ENCODE measurements around the gene TJP2. TPM values are rescaled to one million over a fixed set of nuclear protein-coding genes. Genes with fewer than 3 reads are reported as not detected.

TJP2 gene
- total RNA-seq, 1 donor from 2014 or later, result 39.6 TPM

GRCh38 chr9:69322256-69322655, 148.2 kb downstream of the TJP2 start:
- FAIRE-seq, result no peak
- Mint-ChIP-seq H3K36me3 (ENCODE audit: low read depth, unreplicated experiment) (no peaks in the 10 kb centered on the region), H3K9me3 (ENCODE audit: unreplicated experiment) (no peaks in the 10 kb centered on the region), H3K27me3 (ENCODE audit: low read depth, unreplicated experiment) (peaks cover 30% of the 10 kb centered on the region), H3K4me3 (ENCODE audit: unreplicated experiment) (no peak overlapping the region), H3K4me1 (ENCODE audit: low read depth, unreplicated experiment) (no peaks in the 10 kb centered on the region), H3K27ac (ENCODE audit: unreplicated experiment) (no peak overlapping the region)
- Histone ChIP-seq H4K20me1 (ENCODE audit: insufficient read depth, low read length) (no peaks in the 10 kb centered on the region), H3K4me1 (ENCODE audit: insufficient read depth, low read length) (peaks cover 7% of the 10 kb centered on the region), H2AFZ (ENCODE audit: low read depth, low read length) (no peak overlapping the region), H3K27me3 (ENCODE audit: insufficient read depth, low read length) (peaks cover 40% of the 10 kb centered on the region), H3K4me2 (ENCODE audit: low read length) (no peak overlapping the region), H3K9me3 (ENCODE audit: insufficient read depth, low read depth, low read length) (no peaks in the 10 kb centered on the region), H3K79me2 (ENCODE audit: insufficient read depth, low read length) (no peaks in the 10 kb centered on the region), H3K27ac (ENCODE audit: low read depth, low read length) (no peak overlapping the region), H3K9ac (ENCODE audit: low read length) (no peak overlapping the region), H3K4me3 (ENCODE audit: insufficient read depth, low read depth, low read length) (no peak overlapping the region), H3K36me3 (ENCODE audit: insufficient read depth, low read length) (no peaks in the 10 kb centered on the region)
- TF ChIP-seq EZH2 (IDR thresholded peaks at IDR 0.05; ENCODE audit: insufficient read depth, low read length) (no peak), CTCF (IDR thresholded peaks at IDR 0.05; ENCODE audit: insufficient read depth, low read depth, low read length) (no peak)
- DNase-seq (ENCODE audit: low read depth), result no peak

- no peaks in the 10 kb centered on the region for H3K79me2 ChIP-seq (ENCODE audit: insufficient read depth, low read length)
- H3K9me3 Mint-ChIP-seq (ENCODE audit: unreplicated experiment), result no peaks in the 10 kb centered on the region
- no peaks in the 10 kb centered on the region for H4K20me1 ChIP-seq (ENCODE audit: insufficient read depth, low read length)
- H3K4me1 Mint-ChIP-seq (ENCODE audit: low read depth, unreplicated experiment), result no peaks in the 10 kb centered on the region
- H3K4me3 ChIP-seq (ENCODE audit: insufficient read depth, low read depth, low read length), result no peak overlapping the region
- no peaks in the 10 kb centered on the region for H3K36me3 Mint-ChIP-seq (ENCODE audit: low read depth, unreplicated experiment)
- no peak overlapping the region for H2AFZ ChIP-seq (ENCODE audit: low read depth, low read length)
- no peak overlapping the region for H3K9ac ChIP-seq (ENCODE audit: low read length)
- peaks cover 27% of the 10 kb centered on the region for H3K27me3 Mint-ChIP-seq (ENCODE audit: low read depth, unreplicated experiment)
- DNase-seq (ENCODE audit: low read depth) (no peak), FAIRE-seq (no peak)
- no peak overlapping the region for H3K4me2 ChIP-seq (ENCODE audit: low read length)
- H3K4me3 Mint-ChIP-seq (ENCODE audit: unreplicated experiment), result peak overlapping the region; percentile 86
- H3K36me3 ChIP-seq (ENCODE audit: insufficient read depth, low read length), result no peaks in the 10 kb centered on the region
- H3K4me1 ChIP-seq (ENCODE audit: insufficient read depth, low read length), result peaks cover 7% of the 10 kb centered on the region
- H3K27me3 ChIP-seq (ENCODE audit: insufficient read depth, low read length), result peaks cover 41% of the 10 kb centered on the region
- H3K27ac Mint-ChIP-seq (ENCODE audit: unreplicated experiment), result no peak overlapping the region
- H3K27ac ChIP-seq (ENCODE audit: low read depth, low read length), result no peak overlapping the region
- no peak for TF ChIP-seq EZH2 (IDR thresholded peaks at IDR 0.05; ENCODE audit: insufficient read depth, low read length)
- no peaks in the 10 kb centered on the region for H3K9me3 ChIP-seq (ENCODE audit: insufficient read depth, low read depth, low read length)
Measured at GRCh38 chr9:69323861-69324260, 149.8 kb downstream of the TJP2 start.

Other genes starting within 250 kb of the TJP2 start
- gene PRKACG, start 160.2 kb upstream of the TJP2 start, total RNA-seq, result not detected in 2 replicates
- gene FXN, start 138.5 kb upstream of the TJP2 start, total RNA-seq, result 18.8 and 22.7 TPM in 2 replicates
- gene ENTREP1, start 150.9 kb downstream of the TJP2 start, total RNA-seq, result 2.0 and 3.4 TPM in 2 replicates